ENCODE measurements around the gene SEPTIN5. TPM values are rescaled to one million over a fixed set of nuclear protein-coding genes. Genes with fewer than 3 reads are reported as not detected.

SEPTIN5 gene
- total RNA-seq, 1 donor from 2014 or later: 7.3 TPM

GRCh38 chr22:19738664-19739447 lies 24.6 kb downstream of the SEPTIN5 start:
- Histone ChIP-seq H3K79me2 (ENCODE audit: insufficient read depth, low read length) (no peaks in the 10 kb centered on the region), H3K9me3 (ENCODE audit: insufficient read depth, low read depth, low read length) (no peaks in the 10 kb centered on the region), H3K36me3 (ENCODE audit: insufficient read depth, low read length) (no peaks in the 10 kb centered on the region), H3K4me1 (ENCODE audit: insufficient read depth, low read length) (no peaks in the 10 kb centered on the region), H3K4me2 (ENCODE audit: low read length) (no peak overlapping the region), H3K9ac (ENCODE audit: low read length) (no peak overlapping the region), H3K27ac (ENCODE audit: low read depth, low read length) (no peak overlapping the region), H3K27me3 (ENCODE audit: insufficient read depth, low read length) (no peaks in the 10 kb centered on the region), H3K4me3 (ENCODE audit: insufficient read depth, low read depth, low read length) (no peak overlapping the region), H2AFZ (ENCODE audit: low read depth, low read length) (no peak overlapping the region), H4K20me1 (ENCODE audit: insufficient read depth, low read length) (no peaks in the 10 kb centered on the region)
- no peaks in the 10 kb centered on the region for H3K4me1 Mint-ChIP-seq (ENCODE audit: low read depth, unreplicated experiment)
- no peak overlapping the region for H3K27ac Mint-ChIP-seq (ENCODE audit: unreplicated experiment)
- TF ChIP-seq CTCF (IDR thresholded peaks at IDR 0.05; ENCODE audit: insufficient read depth, low read depth, low read length) (no peak), EZH2 (IDR thresholded peaks at IDR 0.05; ENCODE audit: insufficient read depth, low read length) (no peak)
- no peak for FAIRE-seq
- DNase-seq (ENCODE audit: low read depth): no peak
- H3K27me3 Mint-ChIP-seq (ENCODE audit: low read depth, unreplicated experiment): peaks cover 25% of the 10 kb centered on the region
- H3K9me3 Mint-ChIP-seq (ENCODE audit: unreplicated experiment): no peaks in the 10 kb centered on the region
- H3K4me3 Mint-ChIP-seq (ENCODE audit: unreplicated experiment): no peak overlapping the region
- no peaks in the 10 kb centered on the region for H3K36me3 Mint-ChIP-seq (ENCODE audit: low read depth, unreplicated experiment)

- H4K20me1 ChIP-seq (ENCODE audit: insufficient read depth, low read length): no peaks in the 10 kb centered on the region
- Mint-ChIP-seq H3K9me3 (ENCODE audit: unreplicated experiment) (no peaks in the 10 kb centered on the region), H3K4me1 (ENCODE audit: low read depth, unreplicated experiment) (no peaks in the 10 kb centered on the region), H3K27me3 (ENCODE audit: low read depth, unreplicated experiment) (peaks cover 22% of the 10 kb centered on the region), H3K4me3 (ENCODE audit: unreplicated experiment) (no peak overlapping the region), H3K36me3 (ENCODE audit: low read depth, unreplicated experiment) (no peaks in the 10 kb centered on the region), H3K27ac (ENCODE audit: unreplicated experiment) (no peak overlapping the region)
- FAIRE-seq (no peak), DNase-seq (ENCODE audit: low read depth) (no peak)
- no peak overlapping the region for H3K9ac ChIP-seq (ENCODE audit: low read length)
- H3K9me3 ChIP-seq (ENCODE audit: insufficient read depth, low read depth, low read length): no peaks in the 10 kb centered on the region
- no peak overlapping the region for H2AFZ ChIP-seq (ENCODE audit: low read depth, low read length)
- H3K4me1 ChIP-seq (ENCODE audit: insufficient read depth, low read length): no peaks in the 10 kb centered on the region
- H3K4me3 ChIP-seq (ENCODE audit: insufficient read depth, low read depth, low read length): no peak overlapping the region
- no peaks in the 10 kb centered on the region for H3K79me2 ChIP-seq (ENCODE audit: insufficient read depth, low read length)
- no peak overlapping the region for H3K27ac ChIP-seq (ENCODE audit: low read depth, low read length)
- H3K36me3 ChIP-seq (ENCODE audit: insufficient read depth, low read length): no peaks in the 10 kb centered on the region
- no peak overlapping the region for H3K4me2 ChIP-seq (ENCODE audit: low read length)
- TF ChIP-seq EZH2 (IDR thresholded peaks at IDR 0.05; ENCODE audit: insufficient read depth, low read length) (no peak), CTCF (IDR thresholded peaks at IDR 0.05; ENCODE audit: insufficient read depth, low read depth, low read length) (no peak)
- no peaks in the 10 kb centered on the region for H3K27me3 ChIP-seq (ENCODE audit: insufficient read depth, low read length)
Observed at GRCh38 chr22:19739448-19739895, 25.2 kb downstream of the SEPTIN5 start.

GRCh38 chr22:19739911-19740449 lies 25.7 kb downstream of the SEPTIN5 start:
- H3K27me3 Mint-ChIP-seq (ENCODE audit: low read depth, unreplicated experiment): peaks cover 17% of the 10 kb centered on the region
- Histone ChIP-seq H3K27me3 (ENCODE audit: insufficient read depth, low read length) (no peaks in the 10 kb centered on the region), H3K4me3 (ENCODE audit: insufficient read depth, low read depth, low read length) (no peak overlapping the region), H3K4me1 (ENCODE audit: insufficient read depth, low read length) (no peaks in the 10 kb centered on the region), H4K20me1 (ENCODE audit: insufficient read depth, low read length) (no peaks in the 10 kb centered on the region), H3K27ac (ENCODE audit: low read depth, low read length) (no peak overlapping the region), H3K9ac (ENCODE audit: low read length) (no peak overlapping the region), H3K79me2 (ENCODE audit: insufficient read depth, low read length) (no peaks in the 10 kb centered on the region), H3K4me2 (ENCODE audit: low read length) (no peak overlapping the region), H3K9me3 (ENCODE audit: insufficient read depth, low read depth, low read length) (no peaks in the 10 kb centered on the region), H3K36me3 (ENCODE audit: insufficient read depth, low read length) (no peaks in the 10 kb centered on the region), H2AFZ (ENCODE audit: low read depth, low read length) (no peak overlapping the region)
- no peak overlapping the region for H3K27ac Mint-ChIP-seq (ENCODE audit: unreplicated experiment)
- FAIRE-seq (no peak), DNase-seq (ENCODE audit: low read depth) (no peak)
- H3K36me3 Mint-ChIP-seq (ENCODE audit: low read depth, unreplicated experiment): no peaks in the 10 kb centered on the region
- no peaks in the 10 kb centered on the region for H3K4me1 Mint-ChIP-seq (ENCODE audit: low read depth, unreplicated experiment)
- TF ChIP-seq EZH2 (IDR thresholded peaks at IDR 0.05; ENCODE audit: insufficient read depth, low read length): no peak
- no peak for TF ChIP-seq CTCF (IDR thresholded peaks at IDR 0.05; ENCODE audit: insufficient read depth, low read depth, low read length)
- H3K4me3 Mint-ChIP-seq (ENCODE audit: unreplicated experiment): no peak overlapping the region
- H3K9me3 Mint-ChIP-seq (ENCODE audit: unreplicated experiment): no peaks in the 10 kb centered on the region

Data from astrocyte (in vitro differentiated cells and primary cell).